ENCODE results near the gene MYO1D. TPM values are rescaled to one million over a fixed set of nuclear protein-coding genes. Genes with fewer than 3 reads are reported as not detected.
A peak's percentile ranks its signal among the peaks of the same experiment; 100 is the strongest.

MYO1D gene
- total RNA-seq, 1 experiment from 2014 or later = 1.3 TPM

DNA sequence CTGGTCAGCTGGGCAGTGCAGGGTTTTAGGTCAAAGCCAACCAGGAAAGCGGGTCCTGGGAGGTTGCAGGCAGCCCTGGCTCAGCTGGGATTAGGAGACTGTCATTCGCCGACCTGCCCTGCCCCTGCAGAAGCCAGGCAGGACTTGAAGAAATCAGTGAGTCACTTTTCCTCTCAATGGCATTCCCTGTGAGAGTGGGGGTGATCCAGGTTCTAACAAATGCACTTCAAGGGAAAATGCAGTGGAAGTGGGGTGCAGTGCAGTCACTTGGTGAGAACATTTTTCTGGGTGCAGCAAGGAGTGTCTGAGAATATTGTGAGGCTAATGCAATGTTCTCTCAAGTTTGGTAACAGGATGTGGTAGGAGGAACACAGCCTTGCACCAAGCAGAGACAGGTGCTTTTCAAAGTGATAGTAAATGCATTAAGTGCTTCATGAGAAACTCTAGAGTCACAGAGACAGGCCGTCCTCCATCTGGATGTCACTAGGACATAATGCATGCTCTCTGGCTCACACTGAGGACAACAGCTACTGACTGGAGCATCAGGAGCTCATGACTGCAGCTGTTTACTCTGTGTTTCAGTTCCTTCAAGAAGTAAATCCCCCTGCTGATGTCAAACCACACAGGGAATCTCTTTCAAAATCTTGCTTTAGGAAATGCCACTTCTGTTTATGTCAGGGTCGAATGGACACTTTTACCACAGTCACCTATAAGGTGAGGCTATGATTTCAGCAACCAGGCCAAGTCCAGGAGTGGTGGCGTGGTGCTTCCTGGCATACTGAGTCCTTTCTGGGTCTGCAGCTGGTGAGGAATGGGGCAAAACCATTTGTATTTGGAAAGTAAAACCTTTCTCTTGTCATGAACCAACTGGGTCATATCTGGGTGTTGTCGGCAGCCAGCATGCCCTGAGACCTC is 373.4 kb downstream of the MYO1D start:
- intact Hi-C loops (cut with micrococcal nuclease; ENCODE audit: unreplicated experiment) = no loop called here
- Histone ChIP-seq H3K27me3 (ENCODE audit: control insufficient read depth, insufficient read depth, low read length) (no peaks in the 10 kb centered on the region), H3K36me3 (ENCODE audit: control insufficient read depth, insufficient read depth, low read length) (no peaks in the 10 kb centered on the region), H3K4me3 (ENCODE audit: low read depth in 2 of 2, low read length in 2 of 2) (no peak overlapping the region), H3K4me1 (ENCODE audit: control insufficient read depth, insufficient read depth, low read length) (no peaks in the 10 kb centered on the region), H3K9me3 (ENCODE audit: control insufficient read depth, insufficient read depth, low read depth, low read length) (no peaks in the 10 kb centered on the region), H3K27ac (ENCODE audit: low read length) (no peak overlapping the region)
- TF ChIP-seq, protein P1, sequence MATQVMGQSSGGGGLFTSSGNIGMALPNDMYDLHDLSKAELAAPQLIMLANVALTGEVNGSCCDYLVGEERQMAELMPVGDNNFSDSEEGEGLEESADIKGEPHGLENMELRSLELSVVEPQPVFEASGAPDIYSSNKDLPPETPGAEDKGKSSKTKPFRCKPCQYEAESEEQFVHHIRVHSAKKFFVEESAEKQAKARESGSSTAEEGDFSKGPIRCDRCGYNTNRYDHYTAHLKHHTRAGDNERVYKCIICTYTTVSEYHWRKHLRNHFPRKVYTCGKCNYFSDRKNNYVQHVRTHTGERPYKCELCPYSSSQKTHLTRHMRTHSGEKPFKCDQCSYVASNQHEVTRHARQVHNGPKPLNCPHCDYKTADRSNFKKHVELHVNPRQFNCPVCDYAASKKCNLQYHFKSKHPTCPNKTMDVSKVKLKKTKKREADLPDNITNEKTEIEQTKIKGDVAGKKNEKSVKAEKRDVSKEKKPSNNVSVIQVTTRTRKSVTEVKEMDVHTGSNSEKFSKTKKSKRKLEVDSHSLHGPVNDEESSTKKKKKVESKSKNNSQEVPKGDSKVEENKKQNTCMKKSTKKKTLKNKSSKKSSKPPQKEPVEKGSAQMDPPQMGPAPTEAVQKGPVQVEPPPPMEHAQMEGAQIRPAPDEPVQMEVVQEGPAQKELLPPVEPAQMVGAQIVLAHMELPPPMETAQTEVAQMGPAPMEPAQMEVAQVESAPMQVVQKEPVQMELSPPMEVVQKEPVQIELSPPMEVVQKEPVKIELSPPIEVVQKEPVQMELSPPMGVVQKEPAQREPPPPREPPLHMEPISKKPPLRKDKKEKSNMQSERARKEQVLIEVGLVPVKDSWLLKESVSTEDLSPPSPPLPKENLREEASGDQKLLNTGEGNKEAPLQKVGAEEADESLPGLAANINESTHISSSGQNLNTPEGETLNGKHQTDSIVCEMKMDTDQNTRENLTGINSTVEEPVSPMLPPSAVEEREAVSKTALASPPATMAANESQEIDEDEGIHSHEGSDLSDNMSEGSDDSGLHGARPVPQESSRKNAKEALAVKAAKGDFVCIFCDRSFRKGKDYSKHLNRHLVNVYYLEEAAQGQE (IDR thresholded peaks at IDR 0.05; ENCODE audit: insufficient read depth in 1 of 2, low read depth in 2 of 2, low read length in 1 of 2) = no peak
- TF ChIP-seq POLR2AphosphoS5 (IDR thresholded peaks at IDR 0.05; ENCODE audit: low read depth, low read length) (no peak), TCF7L2 (IDR thresholded peaks at IDR 0.05; ENCODE audit: low read depth, low read length) (no peak), SIN3A (IDR thresholded peaks at IDR 0.05; ENCODE audit: borderline replicate concordance, insufficient read depth, low read depth, low read length) (no peak)
- TF ChIP-seq, protein P2, sequence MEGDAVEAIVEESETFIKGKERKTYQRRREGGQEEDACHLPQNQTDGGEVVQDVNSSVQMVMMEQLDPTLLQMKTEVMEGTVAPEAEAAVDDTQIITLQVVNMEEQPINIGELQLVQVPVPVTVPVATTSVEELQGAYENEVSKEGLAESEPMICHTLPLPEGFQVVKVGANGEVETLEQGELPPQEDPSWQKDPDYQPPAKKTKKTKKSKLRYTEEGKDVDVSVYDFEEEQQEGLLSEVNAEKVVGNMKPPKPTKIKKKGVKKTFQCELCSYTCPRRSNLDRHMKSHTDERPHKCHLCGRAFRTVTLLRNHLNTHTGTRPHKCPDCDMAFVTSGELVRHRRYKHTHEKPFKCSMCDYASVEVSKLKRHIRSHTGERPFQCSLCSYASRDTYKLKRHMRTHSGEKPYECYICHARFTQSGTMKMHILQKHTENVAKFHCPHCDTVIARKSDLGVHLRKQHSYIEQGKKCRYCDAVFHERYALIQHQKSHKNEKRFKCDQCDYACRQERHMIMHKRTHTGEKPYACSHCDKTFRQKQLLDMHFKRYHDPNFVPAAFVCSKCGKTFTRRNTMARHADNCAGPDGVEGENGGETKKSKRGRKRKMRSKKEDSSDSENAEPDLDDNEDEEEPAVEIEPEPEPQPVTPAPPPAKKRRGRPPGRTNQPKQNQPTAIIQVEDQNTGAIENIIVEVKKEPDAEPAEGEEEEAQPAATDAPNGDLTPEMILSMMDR (IDR thresholded peaks at IDR 0.05) = no peak
- DNase-seq (ENCODE audit: low read depth, low spot score) = no peak
- no TSS peak for BruUV-seq (replicated peaks)
- in situ Hi-C loops (cut with HindIII; ENCODE audit: low pct_unique_long_range_greater_than_20kb, low sequenced_read_pairs) = no loop called here
- ChIA-PET CTCF (no interaction called here), POLR2A (no interaction called here)
- peak; percentile 55 for ATAC-seq

DNA sequence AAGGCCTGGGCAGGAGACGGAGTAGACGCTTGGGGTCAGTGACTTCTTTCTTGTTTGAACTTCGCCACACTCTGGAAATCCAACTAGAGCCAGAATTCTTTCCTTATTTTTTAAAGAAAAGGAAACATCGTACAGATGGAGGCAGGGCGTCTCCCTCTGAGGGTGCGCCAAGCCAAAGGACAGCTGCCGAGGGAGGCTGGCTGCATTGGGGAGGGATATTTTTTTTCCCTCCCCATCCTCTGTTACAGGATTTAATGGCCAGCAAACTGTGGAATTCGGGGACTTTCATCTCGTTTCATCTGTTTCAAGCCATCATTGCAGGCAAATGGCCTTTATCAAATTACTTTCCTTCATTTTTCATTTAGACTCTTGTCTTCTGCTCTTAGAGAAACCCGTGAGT is 374.2 kb downstream of the MYO1D start:
- ChIA-PET CTCF (no interaction called here), POLR2A (no interaction called here)
- TF ChIP-seq SIN3A (IDR thresholded peaks at IDR 0.05; ENCODE audit: borderline replicate concordance, insufficient read depth, low read depth, low read length) = no peak
- TF ChIP-seq TCF7L2 (IDR thresholded peaks at IDR 0.05; ENCODE audit: low read depth, low read length) = no peak
- no peaks in the 10 kb centered on the region for H3K4me1 ChIP-seq (ENCODE audit: control insufficient read depth, insufficient read depth, low read length)
- H3K27me3 ChIP-seq (ENCODE audit: control insufficient read depth, insufficient read depth, low read length) = no peaks in the 10 kb centered on the region
- no peaks in the 10 kb centered on the region for H3K9me3 ChIP-seq (ENCODE audit: control insufficient read depth, insufficient read depth, low read depth, low read length)
- BruUV-seq (replicated peaks) = no TSS peak
- in situ Hi-C loops (cut with HindIII; ENCODE audit: low pct_unique_long_range_greater_than_20kb, low sequenced_read_pairs) = no loop called here
- DNase-seq (ENCODE audit: low read depth, low spot score) (no peak), ATAC-seq (no peak)
- no peak overlapping the region for H3K27ac ChIP-seq (ENCODE audit: low read length)
- no peaks in the 10 kb centered on the region for H3K36me3 ChIP-seq (ENCODE audit: control insufficient read depth, insufficient read depth, low read length)
- no peak overlapping the region for H3K4me3 ChIP-seq (ENCODE audit: low read depth in 2 of 2, low read length in 2 of 2)
- intact Hi-C loops (cut with micrococcal nuclease; ENCODE audit: unreplicated experiment) = no loop called here

DNA sequence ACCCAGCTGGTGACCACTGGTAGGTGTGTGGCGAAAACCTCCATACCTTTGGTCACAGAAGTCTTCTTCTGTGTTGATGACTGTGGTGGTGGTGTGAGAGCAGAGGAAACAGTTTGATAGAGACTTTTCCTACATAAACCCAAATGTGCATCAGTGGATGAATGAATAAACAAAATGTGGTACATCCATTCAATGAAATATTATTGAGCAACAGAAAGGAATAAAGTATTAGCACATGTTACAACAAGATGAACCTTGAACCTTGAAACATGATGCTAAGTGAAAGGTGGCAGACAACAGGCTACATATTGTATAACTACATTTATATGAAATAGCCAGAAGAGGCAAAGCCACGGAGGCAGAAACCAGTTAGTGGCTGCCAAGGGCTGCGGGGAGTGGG is 374.9 kb downstream of the MYO1D start:
- POLR2A ChIA-PET = no interaction called here
- Histone ChIP-seq H3K27ac (ENCODE audit: low read length) (no peak overlapping the region), H3K9me3 (ENCODE audit: control insufficient read depth, insufficient read depth, low read depth, low read length) (no peaks in the 10 kb centered on the region), H3K4me3 (ENCODE audit: low read depth in 2 of 2, low read length in 2 of 2) (no peak overlapping the region), H3K36me3 (ENCODE audit: control insufficient read depth, insufficient read depth, low read length) (no peaks in the 10 kb centered on the region), H3K4me1 (ENCODE audit: control insufficient read depth, insufficient read depth, low read length) (no peaks in the 10 kb centered on the region), H3K27me3 (ENCODE audit: control insufficient read depth, insufficient read depth, low read length) (no peaks in the 10 kb centered on the region)
- CTCF ChIA-PET = no interaction called here
- no peak for ATAC-seq
- BruUV-seq (replicated peaks) = no TSS peak
- intact Hi-C loops (cut with micrococcal nuclease; ENCODE audit: unreplicated experiment) (no loop called here), in situ Hi-C loops (cut with HindIII; ENCODE audit: low pct_unique_long_range_greater_than_20kb, low sequenced_read_pairs) (no loop called here)
- no peak for DNase-seq (ENCODE audit: low read depth, low spot score)
- TF ChIP-seq POLR2AphosphoS5 (IDR thresholded peaks at IDR 0.05; ENCODE audit: low read depth, low read length) (no peak), SIN3A (IDR thresholded peaks at IDR 0.05; ENCODE audit: borderline replicate concordance, insufficient read depth, low read depth, low read length) (no peak), TCF7L2 (IDR thresholded peaks at IDR 0.05; ENCODE audit: low read depth, low read length) (no peak)
- TF ChIP-seq, protein P1 (IDR thresholded peaks at IDR 0.05; ENCODE audit: insufficient read depth in 1 of 2, low read depth in 2 of 2, low read length in 1 of 2) = no peak
- TF ChIP-seq, protein P2 (IDR thresholded peaks at IDR 0.05) = no peak

Data from Panc1 (cell line).